SK-N-SH (cell line): Measurements from ENCODE around the gene ZNF417. TPM values are rescaled to one million over a fixed set of nuclear protein-coding genes. Genes with fewer than 3 reads are reported as not detected.
"Not testable (repeated sequence)": the region's sequence is repeated elsewhere in the genome, so short reads cannot be mapped to it uniquely, and the experiment has no call there.

Source experiments
- CTCF ChIA-PET: fragments of 300-600, 350-600 bp; formaldehyde crosslinking; extraction: SDS; loops from one replicate; lab custom pipeline; 2021; lab: Yijun Ruan, JAX
- POLR2A ChIA-PET: fragments of 350-600 bp; sonication (Branson Sonifier 250); formaldehyde crosslinking; extraction: SDS; loops from one replicate; lab custom pipeline; 2020; ENCODE audit warnings: antibody characterized with exemption, inconsistent platforms; lab: Yijun Ruan, JAX
- DNase-seq: peaks from one replicate; pipeline ENCODE4 v3.0.0; 2012
- H2AFZ ChIP-seq: fragments of 200-600 bp; sonication (generic); 2 replicates; pipeline ENCODE4 v1.8.1; 2016; ENCODE audit warnings: antibody characterized with exemption, mild to moderate bottlenecking, low read depth
- H3F3A ChIP-seq: fragments of 200-600 bp; sonication (generic); replicated peaks from 2 replicates; pipeline ENCODE3; 2016; ENCODE audit warnings: antibody characterized with exemption, mild to moderate bottlenecking; ENCODE audit not compliant: insufficient read depth
- H3K27ac ChIP-seq, 2 experiments: fragments of 200-500 bp in 1 of 2; fragments of 200-600 bp in 1 of 2; sonication (Bioruptor generic) in 1 of 2; sonication (generic), shearing (Covaris generic) in 1 of 2; 2 replicates each; pipeline versions ENCODE4 v1.5.1 to v1.6.1; 2014 to 2016; ENCODE audit warnings: low read depth in 2 of 2, inconsistent platforms in 1 of 2, low read length in 1 of 2, mild to moderate bottlenecking in 1 of 2, mixed read lengths in 1 of 2
- H3K27me3 ChIP-seq: fragments of 200-600 bp; sonication (generic), shearing (Covaris generic); 2 replicates; pipeline ENCODE4 v1.6.1; 2016; ENCODE audit warnings: mixed run types; ENCODE audit not compliant: insufficient read depth
- H3K36me3 ChIP-seq, 2 experiments: fragments of 200-500 bp in 1 of 2; fragments of 200-600 bp in 1 of 2; sonication (Bioruptor generic) in 1 of 2; sonication (generic) in 1 of 2; replicated peaks in 1 of 2; 2 replicates each; pipeline versions ENCODE3 to v1.5.1; 2014 to 2016; ENCODE audit warnings: low read length in 1 of 2, mild to moderate bottlenecking in 1 of 2; ENCODE audit not compliant: insufficient read depth in 2 of 2, control insufficient read depth in 1 of 2
- H3K4me1 ChIP-seq, 2 experiments: fragments of 200-500 bp in 1 of 2; fragments of 200-600 bp in 1 of 2; sonication (Bioruptor generic) in 1 of 2; sonication (generic), shearing (Covaris generic) in 1 of 2; 2 replicates each; pipeline versions ENCODE4 v1.5.1 to v1.6.1; 2014 to 2016; ENCODE audit warnings: low read depth in 1 of 2, low read length in 1 of 2, mixed run types in 1 of 2; ENCODE audit not compliant: insufficient read depth in 2 of 2, control insufficient read depth in 1 of 2
- H3K4me2 ChIP-seq: fragments of 200-600 bp; sonication (generic), shearing (Covaris generic); 2 replicates; pipeline ENCODE4 v1.6.1; 2017; ENCODE audit warnings: mixed run types
- H3K4me3 ChIP-seq, 2 experiments: fragments of 200-500 bp in 1 of 2; fragments of 200-600 bp in 1 of 2; sonication (Bioruptor generic) in 1 of 2; sonication (generic), shearing (Covaris generic) in 1 of 2; 2 replicates each; pipeline versions ENCODE4 v1.5.1 to v1.8.1; 2014 to 2016; ENCODE audit warnings: low read depth in 2 of 2, inconsistent platforms in 1 of 2, low read length in 1 of 2, mild to moderate bottlenecking in 1 of 2, mixed read lengths in 1 of 2, moderate library complexity in 1 of 2
- H3K79me2 ChIP-seq: fragments of 200-600 bp; sonication (generic); 2 replicates; pipeline ENCODE4 v1.8.1; 2017; ENCODE audit warnings: mild to moderate bottlenecking; ENCODE audit not compliant: insufficient read depth
- H3K9ac ChIP-seq: fragments of 200-600 bp; sonication (generic); 2 replicates; pipeline ENCODE4 v1.6.1; 2017; ENCODE audit warnings: mixed run types
- H3K9me2 ChIP-seq: fragments of 200-600 bp; sonication (generic); 2 replicates; pipeline ENCODE4 v1.6.1; 2017; ENCODE audit warnings: mixed run types
- H3K9me3 ChIP-seq: fragments of 200-600 bp; sonication (generic); 2 replicates; pipeline ENCODE4 v1.6.1; 2017; ENCODE audit warnings: mixed run types, mild to moderate bottlenecking, moderate library complexity
- H4K20me1 ChIP-seq: fragments of 200-600 bp; sonication (generic); 2 replicates; pipeline ENCODE4 v1.6.1; 2017; ENCODE audit warnings: mild to moderate bottlenecking, mixed run types; ENCODE audit not compliant: insufficient read depth
- JUND ChIP-seq: IDR thresholded peaks from 2 replicates; pipeline ENCODE4 v1.4.0; 2012
- MEF2A ChIP-seq: IDR thresholded peaks from 2 replicates; pipeline ENCODE4 v1.4.0; 2012; ENCODE audit warnings: low read depth, borderline replicate concordance
- NFIC ChIP-seq: IDR thresholded peaks from 2 replicates; pipeline ENCODE4 v1.4.0; 2012; ENCODE audit warnings: borderline replicate concordance
- NRF1 ChIP-seq: IDR thresholded peaks from 2 replicates; pipeline ENCODE4 v1.6.1; 2012; ENCODE audit warnings: low read depth, mild to moderate bottlenecking, low read length
- POLR2AphosphoS5 ChIP-seq: IDR thresholded peaks from 2 replicates; pipeline ENCODE4 v1.6.1; 2012; ENCODE audit warnings: low read depth, low read length
- RAD21 ChIP-seq: IDR thresholded peaks from 2 replicates; pipeline ENCODE4 v1.6.1; 2012; ENCODE audit warnings: mild to moderate bottlenecking, low read length
- TAF1 ChIP-seq: IDR thresholded peaks from 2 replicates; pipeline ENCODE4 v1.6.1; 2012; ENCODE audit warnings: low read depth, mild to moderate bottlenecking, low read length, moderate library complexity, borderline replicate concordance
- WGBS: methylation state at CpG from one replicate; pipeline ENCODE4 v1.1.6; 2017; ENCODE audit warnings: low lambda C conversion rate; 5-methylcytosine and 5-hydroxymethylcytosine counted together
- polyA plus RNA-seq, 3 experiments: library from polyadenylated mRNA; depleted of rRNA; stranded (reverse); fragments of >200 nt; gene quantifications; 2 replicates each; pipeline ENCODE4 v1.2.3, GENCODE V29; 2012
- TF ChIP-seq, protein P1 (sequence below): IDR thresholded peaks from 2 replicates; pipeline ENCODE4 v1.4.0; 2012; ENCODE audit warnings: low read depth, borderline replicate concordance

Gene ZNF417
- polyA plus RNA-seq, 1 of the 3 experiments (the other 2 are of a cell fraction): 1.7 TPM

DNA sequence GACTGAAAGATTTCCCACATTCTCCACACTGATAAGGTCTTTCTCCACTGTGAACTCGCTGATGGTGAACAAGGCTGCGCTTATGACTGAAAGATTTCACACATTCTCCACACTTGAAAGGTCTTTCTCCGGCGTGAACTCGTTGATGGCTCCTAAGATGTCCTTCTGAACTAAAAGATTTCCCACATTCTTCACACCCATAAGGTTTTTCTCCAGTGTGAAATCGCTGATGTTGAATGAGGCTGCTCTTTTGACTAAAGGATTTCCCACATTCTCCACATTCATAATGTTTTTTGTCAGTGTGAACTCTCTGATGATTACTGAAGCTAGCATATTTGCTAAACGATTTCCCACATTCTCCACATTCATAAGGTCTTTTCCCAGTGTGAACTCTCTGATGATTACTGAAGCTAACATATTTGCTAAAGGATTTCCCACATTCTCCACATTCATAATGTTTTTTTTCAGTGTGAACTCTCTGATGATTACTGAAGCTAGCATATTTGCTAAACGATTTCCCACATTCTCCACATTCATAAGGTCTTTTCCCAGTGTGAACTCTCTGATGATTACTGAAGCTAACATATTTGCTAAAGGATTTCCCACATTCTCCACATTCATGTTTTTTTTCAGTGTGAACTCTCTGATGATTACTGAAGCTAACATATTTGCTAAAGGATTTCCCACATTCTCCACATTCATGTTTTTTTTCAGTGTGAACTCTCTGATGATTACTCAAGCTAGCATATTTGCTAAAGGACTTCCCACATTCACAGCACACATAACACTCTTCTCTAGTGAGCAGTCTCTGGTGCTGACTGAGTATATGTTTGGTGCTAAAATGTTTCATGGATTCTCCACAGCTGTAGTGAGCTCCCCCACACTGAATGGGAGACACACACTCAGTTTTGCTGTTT is 42.3 kb downstream of the ZNF417 start:
- CTCF ChIA-PET, H3K79me2 ChIP-seq, H3K4me3 ChIP-seq, H3K27ac ChIP-seq, DNase-seq, H3K4me1 ChIP-seq, H2AFZ ChIP-seq, H4K20me1 ChIP-seq, H3F3A ChIP-seq, H3K4me2 ChIP-seq, POLR2A ChIA-PET, H3K27me3 ChIP-seq, H3K9ac ChIP-seq, H3K9me2 ChIP-seq: not testable (repeated sequence)
- WGBS: 85% methylated on average over 8 of the region's 8 CpGs
- H3K36me3 ChIP-seq: peaks cover 0 to 14% of the 10 kb centered on the region in 2 experiments
- 0 out of 2 replicates have a peak, but pooled peaks cover 15% of the 10 kb centered on the region for H3K9me3 ChIP-seq

DNA sequence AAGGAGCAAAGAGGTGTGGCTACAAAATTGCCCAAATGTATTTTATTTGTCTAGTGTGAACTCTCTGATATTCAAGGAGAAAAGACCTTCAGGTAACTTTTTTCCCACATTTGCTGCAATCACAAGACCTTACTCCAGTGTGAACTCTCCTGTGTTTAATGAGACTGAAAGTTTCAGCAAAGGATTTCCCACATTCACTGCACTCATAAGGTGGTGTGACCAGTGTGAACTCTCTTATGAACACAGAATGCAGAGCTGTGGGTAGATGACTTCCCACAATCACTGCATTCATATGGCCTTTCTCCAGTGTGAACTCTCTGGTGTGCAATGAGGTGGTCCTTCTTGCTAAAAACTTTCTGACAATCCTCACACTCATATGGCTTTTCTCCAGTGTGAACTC is 43.9 kb downstream of the ZNF417 start:
- no peak overlapping the region for H3K27ac ChIP-seq
- ChIA-PET POLR2A (no interaction called here), CTCF (no interaction called here)
- TF ChIP-seq, protein P1, sequence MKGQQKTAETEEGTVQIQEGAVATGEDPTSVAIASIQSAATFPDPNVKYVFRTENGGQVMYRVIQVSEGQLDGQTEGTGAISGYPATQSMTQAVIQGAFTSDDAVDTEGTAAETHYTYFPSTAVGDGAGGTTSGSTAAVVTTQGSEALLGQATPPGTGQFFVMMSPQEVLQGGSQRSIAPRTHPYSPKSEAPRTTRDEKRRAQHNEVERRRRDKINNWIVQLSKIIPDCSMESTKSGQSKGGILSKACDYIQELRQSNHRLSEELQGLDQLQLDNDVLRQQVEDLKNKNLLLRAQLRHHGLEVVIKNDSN: no peak
- TF ChIP-seq RAD21: no peak
- TF ChIP-seq POLR2AphosphoS5: no peak
- TF ChIP-seq NFIC: no peak
- no peak for TF ChIP-seq TAF1
- H2AFZ ChIP-seq: no peak overlapping the region
- 0 out of 2 replicates have a peak, but pooled peaks cover 15% of the 10 kb centered on the region for H3K9me3 ChIP-seq
- H3K36me3 ChIP-seq: peaks cover 5 to 19% of the 10 kb centered on the region in 2 experiments
- H3K4me2 ChIP-seq: no peak overlapping the region
- no peaks in the 10 kb centered on the region for H3K4me1 ChIP-seq
- H3K4me3 ChIP-seq: no peak overlapping the region
- no peak for DNase-seq
- H3K79me2 ChIP-seq: no peaks in the 10 kb centered on the region
- no peaks in the 10 kb centered on the region for H3K9me2 ChIP-seq
- no peak overlapping the region for H3K9ac ChIP-seq
- no peaks in the 10 kb centered on the region for H3K27me3 ChIP-seq
- H4K20me1 ChIP-seq: no peaks in the 10 kb centered on the region
- H3F3A ChIP-seq: peaks cover 10% of the 10 kb centered on the region

DNA sequence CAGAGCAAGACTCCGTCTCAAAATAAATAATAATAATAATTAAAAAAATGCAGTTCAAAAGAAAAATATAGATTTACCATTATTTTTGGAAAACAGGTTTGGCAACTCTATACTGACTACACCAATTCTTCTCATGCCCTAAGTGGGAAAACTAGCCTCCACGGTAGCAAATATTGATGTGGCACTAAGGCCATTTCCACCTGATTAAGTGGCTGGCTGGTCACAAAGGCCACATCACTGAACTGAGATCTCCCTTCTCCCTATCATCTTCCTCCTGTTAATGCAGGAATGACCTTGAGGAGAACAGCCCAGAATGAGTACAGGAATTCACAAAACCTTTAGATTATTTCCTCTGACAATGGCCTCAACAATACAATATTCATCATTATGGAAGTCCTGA is 46.2 kb downstream of the ZNF417 start:
- no peak for DNase-seq
- H3K9me3 ChIP-seq: 0 out of 2 replicates have a peak, but pooled peaks cover 15% of the 10 kb centered on the region
- H3K36me3 ChIP-seq: peaks cover 10 to 41% of the 10 kb centered on the region in 2 experiments
- H3K9me2 ChIP-seq: no peaks in the 10 kb centered on the region
- no peak for TF ChIP-seq NRF1
- TF ChIP-seq JUND: no peak
- no peak for TF ChIP-seq MEF2A
- no peak overlapping the region for H3K4me2 ChIP-seq
- H4K20me1 ChIP-seq: no peaks in the 10 kb centered on the region
- no peak overlapping the region for H3K9ac ChIP-seq
- WGBS: 98% methylated on average over 2 of the region's 2 CpGs
- peaks cover 3% of the 10 kb centered on the region; the same call in 1 of the 2 replicates for H3K79me2 ChIP-seq
- POLR2A ChIA-PET: no interaction called here
- CTCF ChIA-PET: no interaction called here
- peaks cover 10% of the 10 kb centered on the region for H3F3A ChIP-seq
- no peaks in the 10 kb centered on the region for H3K27me3 ChIP-seq
- H3K27ac ChIP-seq: no peak overlapping the region
- H2AFZ ChIP-seq: no peak overlapping the region
- H3K4me3 ChIP-seq: no peak overlapping the region; a peak in 1 of 4 replicates
- H3K4me1 ChIP-seq: no peaks in the 10 kb centered on the region

DNA sequence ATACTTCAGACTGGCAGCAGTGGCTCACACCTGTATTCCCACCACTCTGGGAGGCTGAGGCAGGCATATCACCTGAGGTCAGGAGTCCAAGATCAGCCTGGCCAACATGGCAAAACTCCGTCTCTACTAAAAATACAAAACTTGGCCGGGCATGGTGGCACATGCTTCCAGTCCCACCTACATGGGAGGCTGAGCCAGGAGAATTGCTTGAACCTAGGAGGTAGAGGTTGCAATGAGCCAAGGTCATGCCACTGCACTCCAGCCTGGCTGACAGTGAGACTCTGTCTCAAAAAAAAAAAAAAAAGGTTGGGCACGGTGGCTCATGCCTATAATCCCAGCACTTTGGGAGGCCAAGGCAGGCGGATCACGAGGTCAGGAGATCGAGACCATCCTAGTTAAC is 46.7 kb downstream of the ZNF417 start:
- H4K20me1 ChIP-seq, H3F3A ChIP-seq, DNase-seq, CTCF ChIA-PET, H3K4me2 ChIP-seq, H3K4me3 ChIP-seq, H3K27ac ChIP-seq, H3K9ac ChIP-seq, H3K79me2 ChIP-seq, H2AFZ ChIP-seq, H3K27me3 ChIP-seq, H3K9me2 ChIP-seq, POLR2A ChIA-PET, H3K4me1 ChIP-seq: not testable (repeated sequence)
- peaks cover 15 to 47% of the 10 kb centered on the region in 2 experiments for H3K36me3 ChIP-seq
- 99% methylated on average over 6 of the region's 6 CpGs for WGBS
- 0 out of 2 replicates have a peak, but pooled peaks cover 15% of the 10 kb centered on the region for H3K9me3 ChIP-seq
